ENCODE measurements around the gene SLFNL1.

- no peak for TF ChIP-seq POLR2A (IDR thresholded peaks at IDR 0.05; ENCODE audit: low read length)
- no peak for TF ChIP-seq GATA1 (IDR thresholded peaks at IDR 0.05; ENCODE audit: low read depth, low read length)
Measured at GRCh38 chr1:40984531-40984930, 37.0 kb downstream of the SLFNL1 start.

Data from erythroblast (primary cell).